Stimulated activated CD4-positive, alpha-beta T cell treated with anti-CD3 and anti-CD28 coated beads, TNF-alpha, amount 100 ng/mL, for 4 hours (primary cell): ENCODE results near the gene CHIT1.
"Not testable (repeated sequence)": the region's sequence is repeated elsewhere in the genome, so short reads cannot be mapped to it uniquely, and the experiment has no call there.

ENCODE experiments used
- DNase-seq, 3 experiments: peaks; one replicate each; pipeline ENCODE4 v3.0.0-alpha.2; 2020; ENCODE audit warnings: low read depth in 3 of 3

CHIT1 gene

DNA sequence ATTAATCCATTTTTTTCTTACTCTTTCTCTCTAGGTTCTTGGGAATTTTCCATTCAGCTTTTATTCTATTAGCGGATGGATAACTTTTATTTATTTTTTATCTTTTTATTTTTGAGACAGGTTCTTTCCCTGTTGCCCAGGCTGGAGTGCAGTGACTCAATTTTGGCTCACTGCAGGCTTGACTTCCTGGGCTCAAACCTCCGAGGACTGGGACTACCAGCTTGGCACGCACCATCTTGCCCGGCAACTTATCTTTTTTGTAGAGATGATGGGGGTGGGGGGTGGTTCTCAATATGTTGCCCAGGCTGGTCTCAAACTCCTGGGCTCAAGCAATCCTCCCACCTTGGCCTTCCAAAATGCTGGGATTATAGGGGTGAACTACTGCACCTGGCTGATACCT, 36.1 kb upstream of the CHIT1 start:
- no peak for DNase-seq

DNA sequence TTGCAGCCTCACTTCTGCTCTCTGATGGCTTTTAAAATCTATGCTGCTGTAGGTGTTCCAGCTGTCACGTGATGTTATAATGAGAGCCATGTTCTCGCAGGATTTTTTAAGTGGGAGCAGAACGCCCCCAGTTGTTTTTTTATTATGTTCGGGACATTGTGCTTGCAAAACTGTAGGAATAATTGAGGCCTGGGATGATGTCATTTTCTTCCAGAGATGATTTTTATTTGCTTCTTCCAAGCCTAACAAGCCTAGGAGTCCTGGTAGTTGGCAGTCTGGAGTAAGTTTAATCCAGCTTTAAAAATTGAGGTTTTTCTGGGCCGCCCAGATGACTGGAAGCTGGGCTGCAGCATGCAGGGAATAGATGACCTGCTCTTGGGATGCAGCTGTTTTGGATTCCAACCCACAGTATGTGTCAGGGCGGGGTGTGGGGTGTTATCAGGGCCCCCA, 34.6 kb upstream of the CHIT1 start:
- no peak for DNase-seq

DNA sequence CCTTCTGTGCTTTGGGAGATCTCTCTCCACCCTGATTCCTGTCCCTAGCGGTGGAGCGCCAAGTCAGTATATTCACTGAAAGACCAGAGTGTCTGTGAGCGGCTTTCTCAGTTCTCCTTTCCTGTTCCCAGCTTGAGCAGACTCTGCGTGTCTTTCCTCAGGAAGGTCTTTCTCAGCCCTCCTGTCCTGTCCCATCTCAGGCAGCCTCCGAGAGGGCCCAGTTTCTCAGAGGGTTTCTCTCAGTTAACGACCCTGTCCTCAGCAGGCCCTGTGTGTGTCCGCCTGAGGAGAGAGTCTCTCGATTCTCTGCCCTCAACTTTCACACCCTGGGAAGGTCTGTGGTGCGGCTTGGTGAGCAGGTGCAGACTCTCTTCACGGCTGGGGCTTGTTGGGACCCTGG, 34.0 kb upstream of the CHIT1 start:
- DNase-seq: no peak

GRCh38 chr1:203256636-203257035, 27.2 kb upstream of the CHIT1 start:
- DNase-seq: not testable (repeated sequence)

DNA sequence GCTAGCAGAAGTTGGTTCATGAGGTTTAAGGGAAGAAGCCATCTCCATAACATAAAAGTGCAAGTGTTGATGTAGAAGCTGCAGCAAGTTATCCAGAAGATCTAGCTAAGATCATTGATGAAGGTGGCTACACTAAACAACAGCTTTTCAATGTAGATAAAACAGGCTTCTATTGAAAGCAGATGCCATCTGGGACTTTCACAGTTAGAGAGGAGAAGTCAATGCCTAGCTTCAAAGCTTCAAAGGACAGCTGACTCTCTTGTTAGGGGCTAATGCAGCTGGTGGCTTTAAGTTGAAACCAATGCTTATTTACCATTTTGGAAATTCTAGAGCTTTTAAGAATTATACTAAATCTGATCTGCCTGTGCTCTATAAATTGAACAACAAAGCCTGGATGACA, 25.3 kb upstream of the CHIT1 start:
- DNase-seq: not testable (repeated sequence)

GRCh38 chr1:203252678-203253077, 23.2 kb upstream of the CHIT1 start:
- no peak for DNase-seq

- DNase-seq: no peak
Measured at GRCh38 chr1:203251466-203251865, 22.0 kb upstream of the CHIT1 start.

- no peak for DNase-seq
Measured at GRCh38 chr1:203250911-203251310, 21.4 kb upstream of the CHIT1 start.

- no peak for DNase-seq
Measured at GRCh38 chr1:203244776-203245175, 15.3 kb upstream of the CHIT1 start.

DNA sequence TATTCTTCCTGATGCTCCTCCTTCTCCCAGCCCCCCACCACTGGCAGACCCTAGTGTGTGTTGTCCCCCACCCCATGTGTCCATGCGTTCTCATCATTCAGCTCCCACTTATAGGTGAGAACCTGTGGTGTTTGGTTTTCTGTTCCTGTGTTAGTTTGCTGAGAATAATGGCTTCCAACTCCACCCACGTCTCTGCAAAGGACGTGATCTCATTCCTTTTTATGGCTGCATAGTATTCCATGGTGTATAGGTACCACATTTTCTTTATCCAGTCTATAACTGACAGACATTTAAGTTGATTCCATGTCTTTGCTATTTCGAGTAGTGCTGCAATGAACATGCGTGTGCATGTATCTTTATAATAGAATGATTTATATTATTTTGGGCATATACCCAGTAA, 12.2 kb upstream of the CHIT1 start:
- DNase-seq: not testable (repeated sequence)

DNA sequence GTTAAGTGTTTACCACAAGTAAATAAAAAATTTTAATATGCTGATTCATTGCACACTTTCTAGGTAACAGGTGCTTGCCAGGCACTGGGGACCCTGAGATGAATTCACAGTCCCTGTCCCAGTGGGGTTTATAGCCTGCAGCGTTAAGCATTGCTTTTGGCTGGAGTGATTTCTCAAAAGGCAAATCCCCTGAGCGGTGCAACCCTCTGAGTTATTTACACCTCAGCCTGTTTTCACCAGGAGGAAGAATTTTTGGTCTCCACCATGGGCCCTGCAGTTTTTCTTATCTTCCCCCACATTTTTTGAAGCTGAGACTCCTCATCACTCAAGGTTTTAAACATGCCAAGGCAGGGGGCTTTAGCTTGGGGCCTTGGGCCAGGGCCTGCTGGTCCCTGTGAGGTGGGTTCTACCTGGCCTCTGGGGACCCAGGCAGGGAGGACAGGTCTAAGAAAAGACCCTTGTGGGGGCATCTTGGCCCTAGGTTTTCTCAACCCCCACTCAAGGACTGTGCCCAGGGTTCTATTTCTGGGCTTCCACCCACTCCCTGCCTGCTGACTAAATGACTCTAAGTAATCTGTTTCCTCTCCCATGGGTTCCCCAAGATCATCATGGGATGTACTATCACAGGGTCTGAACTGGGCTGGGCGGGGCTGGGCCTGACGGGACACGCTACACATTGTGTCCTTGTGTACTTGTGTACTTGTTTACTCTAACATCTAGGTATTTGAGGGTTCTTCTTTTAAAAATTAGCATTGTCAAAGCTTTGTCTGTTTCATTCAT, 10.2 kb upstream of the CHIT1 start:
- DNase-seq: no peak

DNA sequence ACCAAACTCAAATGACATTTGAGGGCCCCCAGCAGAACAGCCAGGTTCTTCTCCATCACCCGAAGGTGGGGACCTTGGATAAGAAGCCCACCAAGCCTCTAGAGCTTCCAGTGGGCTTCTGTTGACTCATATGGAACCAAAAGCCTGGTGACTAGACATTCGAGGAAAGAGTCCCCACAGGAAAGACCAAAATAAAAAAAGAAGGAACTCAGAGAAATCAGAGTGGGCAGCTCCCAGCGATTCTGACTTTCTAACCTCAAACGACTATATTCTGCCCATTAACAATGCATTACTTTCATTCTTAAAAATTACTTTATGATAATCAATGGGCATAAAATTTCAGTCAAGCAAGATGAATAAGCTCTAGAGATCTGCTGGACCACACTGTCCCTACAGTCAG, 9.6 kb upstream of the CHIT1 start:
- DNase-seq: no peak

DNA sequence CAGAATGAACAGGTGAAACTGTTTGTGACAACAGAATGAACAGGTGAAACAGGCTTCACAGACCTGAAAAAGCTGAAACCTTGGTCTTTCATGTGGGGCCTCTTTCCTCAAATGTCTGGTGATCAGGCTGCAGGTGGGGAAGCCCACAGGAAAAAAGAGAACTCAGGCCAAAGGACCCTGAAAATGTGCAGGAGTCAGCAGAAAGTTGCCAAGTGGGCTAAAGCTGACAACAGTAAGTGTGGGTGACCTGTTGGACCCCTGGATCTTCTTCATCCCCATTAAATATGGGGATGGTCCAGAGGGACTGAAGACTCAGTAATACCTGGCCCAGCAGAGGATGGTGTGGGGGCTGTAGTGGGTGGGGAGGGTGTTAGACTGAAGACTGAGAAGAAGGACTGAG, 9.1 kb upstream of the CHIT1 start:
- no peak for DNase-seq

GRCh38 chr1:203234901-203235300, 5.4 kb upstream of the CHIT1 start:
- not testable (repeated sequence) for DNase-seq

GRCh38 chr1:203228670-203229069, 803 bp downstream of the CHIT1 start:
- DNase-seq: no peak

DNA sequence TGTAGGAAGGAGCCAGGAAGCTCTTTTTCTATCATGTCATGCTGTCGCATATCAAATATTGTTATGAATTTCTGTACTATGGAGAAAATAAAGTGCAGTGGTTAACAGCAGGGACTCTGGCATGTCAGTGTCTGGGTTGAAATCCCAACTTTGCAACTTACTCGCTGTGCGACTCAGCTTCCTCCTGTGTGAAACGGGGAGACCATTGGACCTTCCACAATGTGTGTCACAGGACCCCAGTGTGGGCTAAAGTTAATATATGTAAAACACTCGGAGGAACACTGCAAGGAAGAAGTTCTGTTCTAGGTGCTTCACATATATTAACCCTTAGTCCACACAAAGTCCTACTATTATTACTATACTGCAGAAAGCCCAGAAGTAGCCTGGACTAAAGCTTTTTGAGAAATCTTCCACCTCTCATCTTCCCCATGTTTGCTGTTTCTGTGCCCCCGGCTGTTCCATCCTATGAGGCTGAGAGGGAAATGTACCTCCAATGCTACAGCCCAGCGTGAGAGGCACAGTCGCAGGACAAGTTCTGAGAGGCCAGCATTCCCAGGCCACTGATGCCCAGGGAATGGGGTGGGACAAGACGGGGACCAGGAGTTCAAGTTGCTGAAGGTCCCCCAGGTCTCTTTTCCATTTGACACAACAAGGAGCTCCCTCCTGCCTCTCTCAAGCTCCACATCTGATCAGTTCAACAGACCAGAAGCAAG, 1.9 kb downstream of the CHIT1 start:
- no peak for DNase-seq

DNA sequence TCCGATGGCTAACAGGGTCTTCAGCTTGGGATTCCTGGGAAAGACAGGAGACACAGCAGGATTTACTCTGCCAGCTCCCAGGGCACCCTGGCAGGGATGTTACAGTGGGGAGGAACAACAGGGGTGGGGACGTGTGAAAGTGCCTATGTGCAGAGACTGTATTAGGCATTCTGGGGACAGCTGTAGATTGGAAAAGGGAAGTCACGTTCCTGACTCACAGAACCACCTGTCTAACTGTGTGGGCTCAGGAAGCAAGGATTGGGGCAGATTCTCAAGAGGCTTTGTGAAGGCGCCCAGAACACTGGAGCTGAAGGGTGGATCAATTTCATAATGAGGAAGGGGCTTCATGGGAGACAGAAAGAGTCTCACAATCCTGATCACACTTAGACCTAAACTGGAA, 4.4 kb downstream of the CHIT1 start:
- no peak for DNase-seq

GRCh38 chr1:203223012-203223775, 6.3 kb downstream of the CHIT1 start:
- DNase-seq: no peak

- DNase-seq: no peak
Measured at GRCh38 chr1:203219934-203220333, 9.5 kb downstream of the CHIT1 start.

- DNase-seq: no peak
Measured at GRCh38 chr1:203219171-203219570, 10.3 kb downstream of the CHIT1 start.

GRCh38 chr1:203217668-203218067, 11.8 kb downstream of the CHIT1 start:
- no peak for DNase-seq

- no peak for DNase-seq
Measured at GRCh38 chr1:203217139-203217655, 12.3 kb downstream of the CHIT1 start.
